Liver (tissue), 9 donors: Measurements from ENCODE around the gene USP15. TPM values are rescaled to one million over a fixed set of nuclear protein-coding genes. Genes with fewer than 3 reads are reported as not detected.

ENCODE experiments used
- DNase-seq: peaks from one replicate; pipeline ENCODE4 v3.0.0-alpha.2; 2017; ENCODE audit warnings: low spot score
- H3K27ac ChIP-seq, 2 donors: one replicate each; pipeline ENCODE4 v1.7.0; 2013; ENCODE audit warnings: inconsistent platforms in 2 of 2, low read length in 2 of 2, control low read depth in 1 of 2, low read depth in 1 of 2, mild to moderate bottlenecking in 1 of 2
- H3K27me3 ChIP-seq, 4 donors: one replicate each; pipeline versions ENCODE4 v1.6.1 to v1.7.0; 2013; ENCODE audit warnings: low read length in 3 of 4, inconsistent platforms in 1 of 4, mild to moderate bottlenecking in 1 of 4, moderate library complexity in 1 of 4; ENCODE audit not compliant: control insufficient read depth in 4 of 4, insufficient read depth in 4 of 4
- H3K36me3 ChIP-seq, 4 donors: one replicate each; pipeline versions ENCODE4 v1.6.1 to v1.7.0; 2013; ENCODE audit warnings: low read length in 3 of 4, mild to moderate bottlenecking in 3 of 4, low read depth in 1 of 4, moderate library complexity in 1 of 4; ENCODE audit not compliant: control insufficient read depth in 4 of 4, insufficient read depth in 3 of 4
- H3K4me1 ChIP-seq, 4 donors: one replicate each; pipeline versions ENCODE4 v1.6.1 to v1.7.0; 2013; ENCODE audit warnings: low read length in 3 of 4, mild to moderate bottlenecking in 3 of 4, moderate library complexity in 1 of 4; ENCODE audit not compliant: control insufficient read depth in 4 of 4, insufficient read depth in 4 of 4
- H3K4me3 ChIP-seq, 3 donors: one replicate each; pipeline versions ENCODE4 v1.6.1 to v1.7.0; 2013; ENCODE audit warnings: low read length in 3 of 3, control low read depth in 1 of 3, low read depth in 1 of 3, mild to moderate bottlenecking in 1 of 3
- H3K9ac ChIP-seq, 2 donors: one replicate each; pipeline ENCODE4 v1.7.0; 2013; ENCODE audit warnings: low read length in 2 of 2, mild to moderate bottlenecking in 2 of 2, moderate library complexity in 2 of 2, control low read depth in 1 of 2, low read depth in 1 of 2
- H3K9me3 ChIP-seq, 4 donors: one replicate each; pipeline versions ENCODE4 v1.6.1 to v1.7.0; 2013; ENCODE audit warnings: low read length in 3 of 4; ENCODE audit not compliant: control insufficient read depth in 4 of 4
- ATF3 ChIP-seq: IDR thresholded peaks from 2 replicates; pipeline ENCODE4 v1.6.1; 2016; ENCODE audit warnings: antibody characterized with exemption
- CTCF ChIP-seq: fragments of 150-350 bp; IDR thresholded peaks from 2 replicates; pipeline ENCODE4 v1.5.1; 2017; ENCODE audit warnings: improper control_type of control experiment, low read depth, low read length; ENCODE audit not compliant: missing input control
- EGR1 ChIP-seq, 2 donors: IDR thresholded peaks; 2 replicates each; pipeline ENCODE4 v1.6.1; 2016 to 2018; ENCODE audit warnings: antibody characterized with exemption in 2 of 2, low read depth in 2 of 2
- FOXA1 ChIP-seq: IDR thresholded peaks from 2 replicates; pipeline ENCODE4 v1.6.1; 2016; ENCODE audit warnings: antibody characterized with exemption
- FOXA2 ChIP-seq: IDR thresholded peaks from 2 replicates; pipeline ENCODE4 v1.6.1; 2016; ENCODE audit warnings: antibody characterized with exemption
- GABPA ChIP-seq, 2 donors: IDR thresholded peaks in 1 of 2; conservative IDR thresholded peaks in 1 of 2; 2 replicates each; pipeline ENCODE4 v1.6.1; 2016; ENCODE audit warnings: antibody characterized with exemption in 2 of 2, mild to moderate bottlenecking in 1 of 2, moderate library complexity in 1 of 2
- HNF4A ChIP-seq, 2 donors: conservative IDR thresholded peaks; 2 replicates each; pipeline ENCODE4 v1.6.1; 2016; ENCODE audit warnings: antibody characterized with exemption in 2 of 2, mild to moderate bottlenecking in 2 of 2
- HNF4G ChIP-seq: IDR thresholded peaks from 2 replicates; pipeline ENCODE4 v1.6.1; 2016; ENCODE audit warnings: antibody characterized with exemption
- JUND ChIP-seq, 2 donors: IDR thresholded peaks; 2 replicates each; pipeline ENCODE4 v1.6.1; 2016; ENCODE audit warnings: antibody characterized with exemption in 2 of 2
- MAX ChIP-seq: IDR thresholded peaks from 2 replicates; pipeline ENCODE4 v1.6.1; 2016; ENCODE audit warnings: antibody characterized with exemption
- NR2F2 ChIP-seq: IDR thresholded peaks from 2 replicates; pipeline ENCODE4 v1.6.1; 2016; ENCODE audit warnings: antibody characterized with exemption
- RAD21 ChIP-seq, 2 donors: IDR thresholded peaks; 2 replicates each; pipeline ENCODE4 v1.6.1; 2016; ENCODE audit warnings: antibody characterized with exemption in 2 of 2, mild to moderate bottlenecking in 2 of 2
- REST ChIP-seq: IDR thresholded peaks from 2 replicates; pipeline ENCODE4 v1.6.1; 2016; ENCODE audit warnings: antibody characterized with exemption, mild to moderate bottlenecking
- RXRA ChIP-seq, 2 donors: IDR thresholded peaks; 2 replicates each; pipeline ENCODE4 v1.6.1; 2017 to 2018; ENCODE audit warnings: antibody characterized with exemption in 2 of 2, mild to moderate bottlenecking in 1 of 2
- SP1 ChIP-seq: IDR thresholded peaks from 2 replicates; pipeline ENCODE4 v1.6.1; 2018; ENCODE audit warnings: antibody characterized with exemption, mild to moderate bottlenecking
- TAF1 ChIP-seq: conservative IDR thresholded peaks from 2 replicates; pipeline ENCODE4 v1.6.1; 2016; ENCODE audit warnings: antibody characterized with exemption, mild to moderate bottlenecking
- YY1 ChIP-seq: IDR thresholded peaks from 2 replicates; pipeline ENCODE4 v1.6.1; 2016; ENCODE audit warnings: antibody characterized with exemption, mild to moderate bottlenecking
- ZBTB33 ChIP-seq: IDR thresholded peaks from 2 replicates; pipeline ENCODE4 v1.6.1; 2016; ENCODE audit warnings: antibody characterized with exemption
- WGBS: extraction: QIAGEN DNeasy Blood & Tissue Kit; methylation state at CpG from one replicate; pipeline ENCODE4 v1.1.7; 2013; 5-methylcytosine and 5-hydroxymethylcytosine counted together
- polyA plus RNA-seq, 2 donors: library from polyadenylated mRNA; stranded (reverse) in 1 of 2; unstranded in 1 of 2; fragments of 200-250 nt in 1 of 2; fragments of >200 nt in 1 of 2; fragmentation: Nextera tagmentation in 1 of 2; extraction: Ambion mirVana in 1 of 2; gene quantifications; one replicate each; pipeline versions ENCODE4 v1.2.1 to v1.2.3, GENCODE V29; 2013 to 2015
- total RNA-seq, 2 donors: library from RNA; depleted of rRNA; stranded (reverse); fragments of >200 nt; gene quantifications; one replicate each; pipeline ENCODE4 v1.2.3, GENCODE V29; 2014
- donor health status: healthy.
- donor health status: healthy.
- donor health status: healthy.
- donor health status: healthy.
- donor health status: healthy.

The USP15 gene
- total and polyA plus RNA-seq, 4 donors, result 16.6 to 188 (median 56.5) TPM

- Histone ChIP-seq H3K27ac (no peak overlapping the region), H3K36me3 (peaks cover 1 to 14% (median 6%) of the 10 kb centered on the region in 4 donors), H3K4me1 (no peaks in the 10 kb centered on the region), H3K9ac (no peak overlapping the region), H3K9me3 (no peaks in the 10 kb centered on the region), H3K4me3 (no peak overlapping the region), H3K27me3 (no peaks in the 10 kb centered on the region)
- DNase-seq, result no peak
- TF ChIP-seq FOXA1, result no peak
- no peak for TF ChIP-seq MAX
- TF ChIP-seq GABPA (IDR thresholded peaks at IDR 0.05 in 1 of 2, conservative IDR thresholded peaks at IDR 0.05 in 1 of 2), result no peak
- no peak for TF ChIP-seq SP1
- TF ChIP-seq RAD21 (IDR thresholded peaks at IDR 0.05), result no peak
Measured at GRCh38 chr12:62379723-62380045, 119.5 kb downstream of the USP15 start.

GRCh38 chr12:62382526-62382925, 122.3 kb downstream of the USP15 start:
- TF ChIP-seq RAD21 (IDR thresholded peaks at IDR 0.05) (no peak), FOXA2 (no peak), JUND (IDR thresholded peaks at IDR 0.05) (no peak), NR2F2 (no peak), HNF4G (no peak), REST (no peak), RXRA (IDR thresholded peaks at IDR 0.05) (no peak), SP1 (no peak), ZBTB33 (no peak), EGR1 (IDR thresholded peaks at IDR 0.05; ENCODE audit: low read depth in 2 of 2) (no peak), YY1 (no peak), MAX (no peak), FOXA1 (no peak), CTCF (no peak), GABPA (IDR thresholded peaks at IDR 0.05 in 1 of 2, conservative IDR thresholded peaks at IDR 0.05 in 1 of 2) (no peak), ATF3 (no peak), TAF1 (no peak), HNF4A (conservative IDR thresholded peaks at IDR 0.05) (no peak)
- DNase-seq, result no peak
- no peak overlapping the region for H3K9ac ChIP-seq
- H3K27me3 ChIP-seq, result no peaks in the 10 kb centered on the region
- H3K9me3 ChIP-seq, result no peaks in the 10 kb centered on the region
- no peak overlapping the region for H3K27ac ChIP-seq
- no peak overlapping the region for H3K4me3 ChIP-seq
- WGBS, result 98% methylated on average over 2 of the region's 2 CpGs
- H3K4me1 ChIP-seq, result no peaks in the 10 kb centered on the region
- peaks cover 1 to 22% (median 9%) of the 10 kb centered on the region in 4 donors for H3K36me3 ChIP-seq
